Nephron (organoid): Measurements from ENCODE around the gene MTARC2.

Experiments
- H3K27ac Mint-ChIP-seq, 3 experiments: 2 replicates each; pipeline ENCODE4 v1.8.0; 2020; ENCODE audit warnings: mixed read lengths in 3 of 3, mild to moderate bottlenecking in 2 of 3, moderate library complexity in 1 of 3
- H3K27me3 Mint-ChIP-seq: 2 replicates; pipeline ENCODE4 v1.8.0; 2021; ENCODE audit warnings: low read depth, mild to moderate bottlenecking, moderate library complexity, mixed read lengths
- H3K36me3 Mint-ChIP-seq: 2 replicates; pipeline ENCODE4 v1.8.0; 2020; ENCODE audit warnings: low read depth, mixed read lengths
- H3K4me1 Mint-ChIP-seq: 2 replicates; pipeline ENCODE4 v1.8.0; 2020; ENCODE audit warnings: mixed read lengths
- H3K4me3 Mint-ChIP-seq, 3 experiments: 2 replicates each; pipeline ENCODE4 v1.8.0; 2020; ENCODE audit warnings: mild to moderate bottlenecking in 3 of 3, mixed read lengths in 3 of 3, moderate library complexity in 2 of 3
- H3K9me3 Mint-ChIP-seq: 2 replicates; pipeline ENCODE4 v1.8.0; 2020; ENCODE audit warnings: mixed read lengths
- TF ChIP-seq, protein P1 (sequence below), 3 experiments: fragments of 200-600 bp; sonication (generic); IDR thresholded peaks; one replicate each; pipeline ENCODE4 v1.5.0; 2021; ENCODE audit warnings: antibody characterized with exemption in 3 of 3; ENCODE audit not compliant: unreplicated experiment in 3 of 3

Gene MTARC2

DNA sequence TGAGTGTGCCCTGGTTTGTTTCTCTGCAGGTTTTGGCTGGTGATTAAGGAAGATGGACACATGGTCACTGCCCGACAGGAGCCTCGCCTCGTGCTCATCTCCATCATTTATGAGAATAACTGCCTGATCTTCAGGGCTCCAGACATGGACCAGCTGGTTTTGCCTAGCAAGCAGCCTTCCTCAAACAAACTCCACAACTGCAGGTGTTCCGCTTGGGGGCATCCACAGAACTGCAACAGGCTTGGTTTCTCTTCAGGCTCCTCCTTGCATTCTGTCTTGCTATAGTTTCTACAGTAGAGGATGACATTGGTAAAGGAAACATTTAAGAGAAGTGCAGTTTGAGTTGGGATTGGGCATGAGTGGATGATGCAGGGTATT is 6.8 kb downstream of the MTARC2 start:
- Mint-ChIP-seq H3K36me3 (peaks cover 29% of the 10 kb centered on the region), H3K27ac (peak overlapping the region in 1 of 3 experiments; percentile 59), H3K27me3 (peaks cover 4% of the 10 kb centered on the region), H3K4me1 (peaks cover 28% of the 10 kb centered on the region), H3K9me3 (no peaks in the 10 kb centered on the region), H3K4me3 (no peak overlapping the region)
- TF ChIP-seq, protein P1, sequence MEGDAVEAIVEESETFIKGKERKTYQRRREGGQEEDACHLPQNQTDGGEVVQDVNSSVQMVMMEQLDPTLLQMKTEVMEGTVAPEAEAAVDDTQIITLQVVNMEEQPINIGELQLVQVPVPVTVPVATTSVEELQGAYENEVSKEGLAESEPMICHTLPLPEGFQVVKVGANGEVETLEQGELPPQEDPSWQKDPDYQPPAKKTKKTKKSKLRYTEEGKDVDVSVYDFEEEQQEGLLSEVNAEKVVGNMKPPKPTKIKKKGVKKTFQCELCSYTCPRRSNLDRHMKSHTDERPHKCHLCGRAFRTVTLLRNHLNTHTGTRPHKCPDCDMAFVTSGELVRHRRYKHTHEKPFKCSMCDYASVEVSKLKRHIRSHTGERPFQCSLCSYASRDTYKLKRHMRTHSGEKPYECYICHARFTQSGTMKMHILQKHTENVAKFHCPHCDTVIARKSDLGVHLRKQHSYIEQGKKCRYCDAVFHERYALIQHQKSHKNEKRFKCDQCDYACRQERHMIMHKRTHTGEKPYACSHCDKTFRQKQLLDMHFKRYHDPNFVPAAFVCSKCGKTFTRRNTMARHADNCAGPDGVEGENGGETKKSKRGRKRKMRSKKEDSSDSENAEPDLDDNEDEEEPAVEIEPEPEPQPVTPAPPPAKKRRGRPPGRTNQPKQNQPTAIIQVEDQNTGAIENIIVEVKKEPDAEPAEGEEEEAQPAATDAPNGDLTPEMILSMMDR (IDR thresholded peaks at IDR 0.05; ENCODE audit: unreplicated experiment in 3 of 3), result no peak

DNA sequence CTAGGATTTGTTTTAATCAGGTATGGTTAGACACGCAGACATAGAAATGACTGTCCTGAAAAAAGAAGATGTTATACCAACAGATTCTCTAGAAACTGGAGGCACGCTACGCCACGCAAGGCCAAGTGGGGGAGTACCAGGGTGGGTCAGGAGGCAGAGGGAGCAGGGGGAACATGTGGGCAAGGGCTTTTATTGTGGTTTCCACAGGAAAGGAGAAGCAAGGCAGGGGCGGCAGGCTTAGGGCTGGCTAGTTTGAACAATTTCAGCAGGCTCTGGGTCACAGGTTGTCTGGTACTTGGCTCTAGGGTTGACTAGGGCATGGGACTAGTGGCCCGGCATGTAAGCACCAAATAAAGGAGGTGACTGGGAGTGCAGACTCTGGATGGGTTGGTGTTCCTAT is 7.2 kb downstream of the MTARC2 start:
- Mint-ChIP-seq H3K4me1 (peaks cover 24% of the 10 kb centered on the region), H3K36me3 (peaks cover 29% of the 10 kb centered on the region), H3K27ac (no peak overlapping the region), H3K4me3 (no peak overlapping the region), H3K9me3 (no peaks in the 10 kb centered on the region), H3K27me3 (peaks cover 4% of the 10 kb centered on the region)
- TF ChIP-seq, protein P1 (IDR thresholded peaks at IDR 0.05; ENCODE audit: unreplicated experiment in 3 of 3), result no peak

DNA sequence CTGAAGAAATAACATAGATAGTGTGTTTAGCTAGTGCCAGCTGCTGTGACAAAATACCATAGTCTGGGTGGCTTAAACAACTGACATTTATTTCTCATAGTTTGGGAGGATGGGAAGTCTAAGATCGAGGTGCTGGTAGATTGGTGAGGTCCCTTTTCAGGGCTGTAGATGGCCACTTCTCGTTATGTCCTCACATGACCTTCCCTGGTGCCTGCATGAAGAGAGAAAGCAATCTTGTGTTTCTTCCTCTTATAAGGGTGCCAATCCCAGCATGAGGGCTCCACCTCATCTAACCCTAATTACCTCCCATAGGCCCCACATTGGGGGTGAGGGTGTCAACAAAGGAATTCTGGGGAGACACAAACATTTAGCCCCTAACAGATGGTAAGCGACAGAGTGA is 9.3 kb downstream of the MTARC2 start:
- Mint-ChIP-seq H3K27me3 (peaks cover 4% of the 10 kb centered on the region), H3K27ac (no peak overlapping the region), H3K4me1 (peaks cover 10% of the 10 kb centered on the region), H3K36me3 (peaks cover 29% of the 10 kb centered on the region), H3K4me3 (no peak overlapping the region), H3K9me3 (no peaks in the 10 kb centered on the region)
- TF ChIP-seq, protein P1 (IDR thresholded peaks at IDR 0.05; ENCODE audit: unreplicated experiment in 3 of 3), result no peak

DNA sequence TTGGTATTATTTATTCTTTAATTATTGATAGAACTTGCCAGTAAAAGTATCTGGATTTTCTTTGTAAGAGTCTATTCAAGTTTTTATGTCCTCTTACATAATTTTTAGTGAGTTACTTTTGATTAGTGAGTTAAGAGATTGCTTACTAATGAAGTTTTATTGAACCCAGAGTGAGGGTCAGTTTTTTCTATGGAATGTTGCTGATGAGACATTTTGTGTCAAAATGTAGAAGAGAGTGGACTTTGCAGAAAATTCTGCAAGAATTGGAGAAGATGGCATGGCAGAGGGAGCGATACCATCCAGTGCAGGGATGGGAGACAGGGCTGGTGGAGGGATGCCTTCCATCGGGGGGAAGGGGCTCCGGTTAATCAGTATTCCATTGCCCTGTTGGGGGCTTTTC is 11.0 kb downstream of the MTARC2 start:
- no peaks in the 10 kb centered on the region for H3K9me3 Mint-ChIP-seq
- peaks cover 4% of the 10 kb centered on the region for H3K27me3 Mint-ChIP-seq
- TF ChIP-seq, protein P1 (IDR thresholded peaks at IDR 0.05; ENCODE audit: unreplicated experiment in 3 of 3), result no peak
- peak overlapping the region in 1 of 3 experiments; percentile 26 for H3K27ac Mint-ChIP-seq
- H3K36me3 Mint-ChIP-seq, result peaks cover 29% of the 10 kb centered on the region
- no peak overlapping the region for H3K4me3 Mint-ChIP-seq
- H3K4me1 Mint-ChIP-seq, result peaks cover 7% of the 10 kb centered on the region

DNA sequence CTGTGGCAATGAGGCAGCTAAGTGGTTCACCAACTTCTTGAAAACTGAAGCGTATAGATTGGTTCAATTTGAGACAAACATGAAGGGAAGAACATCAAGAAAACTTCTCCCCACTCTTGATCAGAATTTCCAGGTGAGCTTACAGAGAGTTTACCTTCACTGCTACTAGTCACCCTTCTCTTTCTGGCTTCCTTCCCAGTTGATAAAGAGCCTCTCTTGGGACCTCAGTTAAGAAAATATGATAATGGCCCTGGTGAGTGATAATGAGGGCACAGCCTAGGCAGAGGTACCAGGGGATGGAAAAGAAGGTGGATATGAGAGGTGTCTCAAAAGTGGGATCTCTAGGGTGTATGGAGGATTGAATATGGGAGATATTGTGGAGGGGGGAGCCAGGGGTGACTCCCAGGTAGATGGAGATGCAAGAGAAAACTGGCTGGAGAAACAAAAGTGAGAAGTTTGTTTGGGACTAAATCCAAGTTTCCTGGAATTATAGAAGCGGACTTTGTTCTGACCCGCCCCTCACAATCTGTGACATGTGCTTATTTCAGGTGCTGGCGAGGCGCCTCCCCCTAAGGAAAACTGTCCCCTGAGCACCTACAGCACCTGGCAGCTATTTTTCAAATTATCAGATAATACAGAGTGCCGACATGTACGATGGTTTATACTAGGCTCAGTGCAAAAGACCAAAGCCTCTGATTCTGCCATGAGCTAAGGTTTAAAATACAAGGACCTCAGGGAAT is 13.7 kb downstream of the MTARC2 start:
- TF ChIP-seq, protein P1 (IDR thresholded peaks at IDR 0.05; ENCODE audit: unreplicated experiment in 3 of 3), result no peak
- Mint-ChIP-seq H3K27me3 (peaks cover 4% of the 10 kb centered on the region), H3K27ac (no peak overlapping the region), H3K4me3 (no peak overlapping the region), H3K9me3 (no peaks in the 10 kb centered on the region), H3K4me1 (no peaks in the 10 kb centered on the region), H3K36me3 (peaks cover 13% of the 10 kb centered on the region)

DNA sequence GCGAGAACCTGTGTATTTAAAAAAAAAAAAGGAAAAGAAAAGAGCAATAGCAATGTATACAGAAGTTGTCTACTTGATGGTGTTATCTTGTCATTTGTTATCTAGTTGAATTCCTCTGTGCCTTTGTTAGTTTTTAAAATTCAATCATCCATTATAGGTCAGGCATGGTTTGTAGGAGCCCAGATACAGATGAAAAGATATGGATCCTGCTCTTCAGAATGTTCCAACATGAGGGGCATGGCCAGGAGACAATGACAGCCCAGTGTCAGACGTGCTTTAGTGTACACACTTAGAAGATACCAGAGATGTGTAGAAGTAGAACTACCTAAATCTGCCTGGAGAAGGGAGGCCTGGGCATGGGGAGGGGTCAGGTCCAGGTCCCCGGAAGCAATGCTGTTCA is 16.6 kb downstream of the MTARC2 start:
- H3K9me3 Mint-ChIP-seq, result no peaks in the 10 kb centered on the region

More for the DNA sequence above, 16.6 kb downstream of the MTARC2 start:
- Mint-ChIP-seq H3K36me3 (no peaks in the 10 kb centered on the region), H3K4me1 (peaks cover 9% of the 10 kb centered on the region), H3K4me3 (no peak overlapping the region), H3K27ac (peak overlapping the region in 1 of 3 experiments; percentile 36), H3K27me3 (no peaks in the 10 kb centered on the region)
- TF ChIP-seq, protein P1 (IDR thresholded peaks at IDR 0.05; ENCODE audit: unreplicated experiment in 3 of 3), result no peak
